Renal cortex interstitium (tissue), 11 donors: ENCODE results near the gene BARX2. TPM values are rescaled to one million over a fixed set of nuclear protein-coding genes. Genes with fewer than 3 reads are reported as not detected.
A peak's percentile ranks its signal among the peaks of the same experiment; 100 is the strongest.

ENCODE experiments used
- DNase-seq, 11 donors: peaks; one replicate each; pipeline ENCODE4 v3.0.0-alpha.2; 2013; ENCODE audit warnings: low read depth in 9 of 11, low spot score in 4 of 11; ENCODE audit errors: extremely low read depth in 1 of 11
- polyA plus RNA-seq, 3 donors: library from polyadenylated mRNA; unstranded; fragments of 120-200 nt; gene quantifications; one replicate each; pipeline ENCODE4 v1.2.1, GENCODE V29; 2013; ENCODE audit not compliant: insufficient read length in 3 of 3

Gene BARX2
- polyA plus RNA-seq, 3 donors, result 0.62 to 1.5 (median 0.62) TPM

DNA sequence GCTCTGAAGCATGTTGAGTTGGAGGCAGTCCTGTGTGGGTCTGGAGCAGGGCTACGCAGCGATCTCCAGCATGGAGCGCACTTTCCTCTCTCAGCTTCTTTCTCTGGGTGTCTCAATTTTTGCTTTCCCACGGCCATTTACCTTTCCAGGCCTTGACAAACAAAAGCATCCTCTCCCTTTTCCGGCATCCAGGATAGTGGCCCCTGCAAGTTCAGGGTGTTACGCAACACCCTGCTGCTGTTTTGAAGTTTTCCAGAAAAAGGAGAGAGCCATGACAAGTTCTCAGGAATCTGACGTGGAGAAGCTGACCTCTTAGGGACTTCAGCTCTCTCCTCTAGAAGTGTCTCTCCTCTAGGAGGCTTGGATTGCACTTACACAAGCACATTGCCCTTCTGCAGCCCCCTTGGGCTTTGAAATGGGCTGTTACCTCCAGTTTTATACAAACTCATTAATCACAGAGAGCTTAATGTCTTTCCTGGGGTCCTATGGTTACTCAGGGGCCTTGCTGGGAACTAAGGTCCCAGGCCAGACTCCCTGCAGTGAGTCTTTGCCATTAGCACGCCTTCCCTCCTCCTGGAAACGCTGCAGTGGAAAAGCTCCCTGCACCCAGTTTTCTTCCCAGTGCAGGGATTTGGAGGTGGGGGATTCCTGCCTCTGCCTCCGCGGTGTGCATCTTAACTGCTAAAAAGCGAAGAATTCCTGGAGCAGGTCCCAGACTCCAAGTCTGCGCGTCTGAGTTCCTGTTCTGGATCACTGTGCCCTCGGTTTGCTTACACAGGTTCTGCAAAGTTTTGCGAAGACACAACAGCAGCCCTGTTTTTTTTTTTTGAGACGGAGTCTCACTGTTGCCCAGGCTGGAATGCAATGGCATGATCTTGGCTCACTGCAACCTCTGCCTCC, 80.4 kb downstream of the BARX2 start:
- DNase-seq, result no peak

DNA sequence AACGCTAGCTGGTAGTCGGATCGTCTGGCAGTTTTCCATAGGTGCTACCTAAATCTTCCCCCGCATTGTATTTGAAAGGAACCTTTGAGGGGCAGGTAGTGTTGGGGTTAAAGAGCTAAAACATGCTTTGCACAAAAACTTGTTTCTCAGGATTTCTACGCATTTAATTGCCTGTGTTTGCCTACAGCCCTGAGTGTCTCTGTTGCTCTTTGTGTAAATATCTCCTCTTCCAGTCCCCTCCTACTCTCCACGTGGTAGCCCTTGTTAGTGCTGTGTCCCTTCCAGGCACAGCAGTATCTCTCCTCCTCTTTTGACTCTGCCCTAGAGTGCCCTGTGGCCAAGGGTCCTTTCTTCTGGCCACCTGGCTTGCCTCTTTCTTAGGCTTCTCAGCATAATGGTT, 81.7 kb downstream of the BARX2 start:
- DNase-seq, result no peak

DNA sequence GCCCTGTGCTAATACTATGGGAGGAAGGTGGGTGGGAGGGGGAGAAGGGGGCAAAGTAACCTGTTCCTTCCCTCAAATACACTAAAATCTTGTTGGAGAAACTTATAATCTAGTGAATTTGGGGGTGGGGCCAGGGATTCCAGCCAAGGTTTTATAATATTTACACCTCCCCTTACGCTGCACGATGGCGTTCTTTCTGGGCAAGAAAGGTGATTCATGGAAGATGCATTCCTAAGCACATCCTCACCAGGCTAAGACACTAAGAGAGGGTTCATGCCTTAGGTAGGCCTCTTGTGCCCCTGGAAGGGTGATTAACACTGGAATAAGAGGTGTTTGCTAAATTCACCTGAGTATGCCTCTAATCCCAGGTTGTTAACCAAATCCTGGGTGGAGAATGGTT, 82.6 kb downstream of the BARX2 start:
- DNase-seq, result no peak

DNA sequence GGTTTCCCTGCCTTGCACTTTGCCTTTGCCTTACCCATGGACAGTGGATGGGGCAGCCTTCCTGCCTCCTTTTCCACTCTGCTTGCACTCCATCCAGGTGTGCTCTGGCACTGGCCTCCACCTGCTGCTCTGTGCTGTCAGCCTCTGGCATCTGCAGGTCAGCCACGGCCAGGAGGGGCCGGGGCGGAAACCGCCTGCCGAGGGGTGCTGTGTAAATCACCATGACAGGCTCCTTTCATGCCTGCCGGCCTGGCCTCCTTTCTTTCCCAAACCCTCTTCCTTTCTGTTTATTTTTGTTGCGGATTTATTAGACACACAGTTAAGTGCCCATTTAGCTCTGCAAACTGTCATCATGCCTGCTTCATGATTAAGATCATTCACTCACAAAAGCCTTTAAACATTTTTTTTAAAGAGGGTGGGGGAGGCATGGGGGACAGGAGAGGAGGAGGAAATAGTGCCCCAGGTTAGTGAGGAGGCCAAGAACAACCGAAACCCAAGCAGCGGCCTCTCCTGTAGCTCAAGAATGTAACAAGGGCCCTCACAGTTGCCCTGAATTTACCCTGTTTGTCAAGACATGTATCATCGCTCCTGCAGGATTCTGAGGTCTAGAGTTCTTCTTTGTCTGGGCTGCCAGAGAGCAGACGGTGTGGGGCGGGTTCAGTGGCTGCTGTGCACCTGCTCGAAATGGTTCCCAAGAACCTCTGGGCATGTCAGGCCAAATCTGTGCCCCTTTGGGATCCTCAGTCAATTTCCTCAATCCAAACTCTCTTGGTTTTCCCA, 83.3 kb downstream of the BARX2 start:
- DNase-seq, result peak in 2 of 11 donors; percentile 50 to 51

DNA sequence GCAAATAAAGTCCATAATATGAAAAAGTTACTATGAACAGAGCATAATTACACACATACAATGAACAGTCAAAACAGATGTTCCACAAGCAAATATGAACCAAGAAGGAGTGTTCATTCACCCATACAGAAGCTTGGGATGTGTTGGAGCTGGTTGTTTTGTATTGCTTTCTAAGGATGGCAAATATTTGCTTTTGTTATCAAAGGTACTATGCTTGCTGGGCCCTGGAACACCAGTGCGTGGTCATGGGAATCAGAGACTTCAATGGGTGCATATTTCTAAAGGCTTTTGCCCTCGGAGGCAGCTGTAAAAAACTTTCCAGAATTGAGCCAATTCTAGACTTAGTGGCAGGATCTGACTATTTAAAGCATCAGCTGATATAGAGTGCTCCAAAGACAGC, 85.1 kb downstream of the BARX2 start:
- no peak for DNase-seq

DNA sequence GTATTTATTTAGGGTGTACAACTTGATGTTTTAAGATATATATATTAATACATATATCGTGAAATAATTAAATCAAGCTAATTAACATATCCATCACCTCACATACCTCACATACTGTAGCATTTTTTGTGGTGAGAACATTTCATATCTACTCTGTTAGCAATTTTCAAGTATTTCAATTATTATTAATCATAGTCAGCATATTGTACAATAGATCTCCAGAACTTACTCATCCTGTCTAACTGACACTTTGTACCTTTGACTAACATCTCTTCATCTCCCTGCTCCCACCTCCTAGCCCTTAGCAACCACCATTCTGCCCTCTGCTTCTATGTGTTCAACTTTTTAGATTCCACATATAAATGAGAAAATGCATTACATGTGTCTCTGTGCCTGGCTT, 108.4 kb downstream of the BARX2 start:
- no peak for DNase-seq

DNA sequence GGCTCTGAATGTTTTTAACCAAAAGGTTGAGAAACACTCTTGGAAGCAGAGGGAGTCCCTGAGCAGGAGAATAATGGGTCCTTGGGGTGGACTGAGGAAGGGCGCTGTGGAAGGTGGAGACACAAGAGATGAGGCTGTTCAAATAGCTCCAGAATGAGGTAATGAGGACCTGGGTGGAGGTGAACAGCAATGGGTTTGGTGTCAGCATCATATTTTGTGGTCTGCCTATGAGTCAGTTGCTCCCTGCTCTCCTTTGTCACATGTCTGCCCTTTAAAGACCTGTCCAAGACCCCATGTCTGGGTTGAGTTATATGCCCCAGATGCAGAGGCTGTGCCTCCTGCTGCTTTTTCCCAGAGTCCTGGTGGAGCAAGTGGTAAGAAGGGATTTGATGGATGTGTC, 113.6 kb downstream of the BARX2 start:
- DNase-seq, result no peak

DNA sequence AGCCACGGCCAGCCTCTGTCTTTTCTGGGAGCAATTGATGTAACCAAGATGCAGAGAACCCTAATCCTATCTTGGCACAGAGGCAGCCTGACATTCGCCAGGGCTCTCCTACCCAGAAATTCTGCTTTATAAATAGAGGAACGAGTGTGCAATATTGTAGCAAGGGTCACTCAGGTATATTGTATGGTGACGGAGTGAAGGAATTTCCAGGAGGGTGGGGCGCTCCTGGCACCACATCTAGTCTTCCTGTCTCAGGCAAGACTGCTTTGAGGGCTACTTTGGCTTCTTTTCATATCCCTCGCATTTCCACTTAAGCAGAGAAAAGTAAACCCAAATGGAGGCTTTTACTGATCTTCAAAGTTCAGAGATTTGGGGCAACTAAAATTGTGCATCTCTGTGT, 114.4 kb downstream of the BARX2 start:
- DNase-seq, result no peak

DNA sequence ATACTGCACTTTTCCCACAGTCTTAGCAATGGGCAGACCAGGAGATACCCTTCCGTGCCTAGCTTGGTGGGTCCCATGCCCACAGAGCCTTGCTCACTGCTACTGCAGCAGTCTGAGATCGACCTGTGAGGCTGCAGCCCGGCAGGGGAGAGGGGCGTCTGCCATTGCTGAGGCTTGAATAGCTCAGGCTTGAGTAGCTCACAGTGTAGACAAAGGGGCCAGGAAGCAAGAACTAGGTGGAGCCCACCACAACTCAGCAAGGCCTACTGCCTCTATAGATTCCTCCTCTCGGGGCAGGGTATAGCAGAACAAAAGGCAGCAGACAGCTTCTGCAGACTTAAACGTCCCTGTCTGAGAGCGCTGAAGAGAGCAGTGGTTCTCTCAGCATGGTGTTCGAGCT, 118.1 kb downstream of the BARX2 start:
- no peak for DNase-seq

Other genes starting within 250 kb of the BARX2 start
- gene ARHGAP32, start 183.5 kb upstream of the BARX2 start, polyA plus RNA-seq, result 10 to 100 TPM; 17.2 to 19.6 (median 18.0) TPM